Regular cardiac myocyte (primary cell): ENCODE results near the gene XIST. TPM values are rescaled to one million over a fixed set of nuclear protein-coding genes. Genes with fewer than 3 reads are reported as not detected.

Experiments
- total RNA-seq: library from RNA; depleted of rRNA; stranded (reverse); fragments of >200 nt; gene quantifications from 2 replicates; pipeline ENCODE4 v1.2.3, GENCODE V29; 2014

The XIST gene
- 0.19 and 78.6 TPM in 2 replicates for total RNA-seq

DNA sequence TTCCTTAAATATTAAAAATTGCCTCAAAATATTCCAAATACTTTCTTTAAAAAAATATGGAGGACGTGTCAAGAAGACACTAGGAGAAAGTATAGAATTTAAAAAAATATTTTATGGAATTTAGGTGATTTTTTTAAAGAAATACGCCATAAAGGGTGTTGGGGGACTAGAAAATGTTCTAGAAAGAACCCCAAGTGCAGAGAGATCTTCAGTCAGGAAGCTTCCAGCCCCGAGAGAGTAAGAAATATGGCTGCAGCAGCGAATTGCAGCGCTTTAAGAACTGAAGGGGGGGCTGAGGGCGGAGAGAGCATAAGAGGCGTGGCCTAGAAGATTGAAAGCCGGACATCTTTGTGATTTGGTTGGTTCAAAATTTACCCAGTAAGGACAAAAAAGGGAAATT is at the start of gene XIST:
Gene XIST, minus strand, starts transcription at position 248 of the 400 bp plus-strand sequence.

